HAP-1 (cell line): Measurements from ENCODE around the gene ADAR.

Source experiments
- DNase-seq, 2 experiments: peaks; one replicate each; pipeline ENCODE4 v3.0.0-alpha.2; 2016 to 2020; ENCODE audit warnings: low spot score in 2 of 2
- H3K27me3 ChIP-seq: fragments of 250-450 bp; sonication (Bioruptor Pico); 2 replicates; pipeline ENCODE4 v1.5.1; 2020; ENCODE audit warnings: low read depth, mild to moderate bottlenecking, moderate library complexity
- H3K36me3 ChIP-seq: fragments of 250-450 bp; sonication (Bioruptor Pico); replicated peaks from 2 replicates; pipeline ENCODE4 v1.5.1; 2020; ENCODE audit warnings: mild to moderate bottlenecking
- H3K4me1 ChIP-seq: fragments of 250-450 bp; sonication (Bioruptor Pico); 2 replicates; pipeline ENCODE4 v1.5.1; 2020; ENCODE audit warnings: mild to moderate bottlenecking
- H3K4me3 ChIP-seq: fragments of 250-450 bp; sonication (Bioruptor Pico); 2 replicates; pipeline ENCODE4 v1.5.1; 2020; ENCODE audit warnings: mild to moderate bottlenecking, moderate library complexity
- H3K9me3 ChIP-seq: fragments of 250-450 bp; sonication (Bioruptor Pico); 2 replicates; pipeline ENCODE4 v1.5.1; 2020; ENCODE audit warnings: mild to moderate bottlenecking, moderate library complexity
- in situ Hi-C: fragments of 300-500 bp; cut with MboI; formaldehyde crosslinking; loops from 3 replicates; pipeline ENCODE4 v1.14.3; 2020; ENCODE audit warnings: low sequenced_read_pairs, inconsistent platforms, mixed read lengths

ADAR gene

DNA sequence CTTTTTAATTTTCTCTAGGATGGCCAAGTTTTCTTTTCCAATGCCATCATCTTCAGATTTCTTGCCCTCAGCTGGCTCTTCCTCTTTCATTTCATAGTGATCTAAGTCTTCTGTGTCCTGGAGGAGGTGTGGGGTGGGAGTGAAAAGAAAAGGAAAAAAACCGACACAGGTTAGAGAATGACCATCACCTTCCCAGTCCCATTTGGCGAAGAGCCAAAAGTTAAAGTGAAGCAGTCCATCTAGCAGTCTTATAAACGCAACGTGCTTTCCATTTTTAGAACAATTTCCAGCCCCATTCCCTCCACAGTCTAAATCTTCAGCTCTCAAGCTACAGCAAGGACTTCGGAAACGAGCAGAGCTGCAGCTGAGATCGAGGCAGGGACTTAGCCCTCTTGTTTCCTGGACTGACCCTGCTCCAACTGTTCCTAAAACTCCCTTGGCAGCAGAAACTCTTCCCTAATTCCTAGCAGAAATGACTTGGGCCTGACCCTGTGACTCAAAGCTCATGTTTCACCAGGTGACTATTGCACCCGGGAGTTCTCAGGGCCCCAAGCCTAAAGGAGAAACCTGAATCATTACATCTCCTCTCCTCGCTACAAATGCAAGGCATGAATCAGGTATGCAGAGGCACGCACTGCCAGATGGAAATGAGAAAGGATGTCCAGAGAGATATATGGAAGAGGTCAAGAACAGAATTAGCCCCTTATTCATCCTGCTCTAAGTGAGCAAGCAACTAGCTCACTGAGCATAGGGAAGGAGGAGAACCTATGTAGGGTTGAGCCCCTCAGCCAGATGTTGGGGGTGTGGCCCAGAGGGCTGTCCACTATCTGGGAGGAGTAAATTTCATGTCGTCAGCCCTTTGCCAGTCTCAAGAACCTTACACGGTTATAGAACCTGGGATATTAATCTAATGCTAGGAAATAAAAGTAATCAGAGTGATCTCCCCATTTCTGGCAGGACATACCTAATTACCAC, 54.6 kb downstream of the ADAR start:
- Histone ChIP-seq H3K27me3 (no peaks in the 10 kb centered on the region), H3K4me1 (peaks cover 8% of the 10 kb centered on the region), H3K4me3 (no peak overlapping the region), H3K9me3 (no peaks in the 10 kb centered on the region), H3K36me3 (peaks cover 76% of the 10 kb centered on the region)
- in situ Hi-C loops: loop anchor here (5.0 kb wide), 1 partner anchor 71 kb away; no protein-coding TSS in a partner anchor
- no peak for DNase-seq

DNA sequence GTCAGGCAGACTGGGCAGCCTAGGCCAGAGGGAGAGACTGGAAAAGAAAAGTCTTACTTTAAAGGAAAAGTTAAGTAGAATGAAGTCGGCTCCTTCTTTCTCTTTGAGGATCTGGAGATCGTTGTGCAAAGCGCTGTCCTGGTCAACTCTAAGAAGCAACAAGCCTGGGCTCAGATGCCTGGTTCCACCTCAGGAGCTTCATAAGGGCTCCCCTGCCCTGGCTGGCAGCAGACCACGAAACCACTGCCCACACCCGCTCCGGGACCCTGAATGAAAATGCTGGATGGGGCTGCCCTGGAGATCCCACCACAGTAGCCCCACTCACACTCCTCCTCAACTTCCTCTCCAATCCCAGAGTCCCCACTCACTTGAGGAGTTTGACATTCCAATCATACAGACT, 56.0 kb downstream of the ADAR start:
- in situ Hi-C loops: loop anchor here (5.0 kb wide), 1 partner anchor 70 kb away; no protein-coding TSS in a partner anchor
- Histone ChIP-seq H3K4me3 (no peak overlapping the region), H3K9me3 (no peaks in the 10 kb centered on the region), H3K36me3 (peaks cover 76% of the 10 kb centered on the region), H3K27me3 (no peaks in the 10 kb centered on the region), H3K4me1 (peaks cover 8% of the 10 kb centered on the region)
- DNase-seq: no peak

DNA sequence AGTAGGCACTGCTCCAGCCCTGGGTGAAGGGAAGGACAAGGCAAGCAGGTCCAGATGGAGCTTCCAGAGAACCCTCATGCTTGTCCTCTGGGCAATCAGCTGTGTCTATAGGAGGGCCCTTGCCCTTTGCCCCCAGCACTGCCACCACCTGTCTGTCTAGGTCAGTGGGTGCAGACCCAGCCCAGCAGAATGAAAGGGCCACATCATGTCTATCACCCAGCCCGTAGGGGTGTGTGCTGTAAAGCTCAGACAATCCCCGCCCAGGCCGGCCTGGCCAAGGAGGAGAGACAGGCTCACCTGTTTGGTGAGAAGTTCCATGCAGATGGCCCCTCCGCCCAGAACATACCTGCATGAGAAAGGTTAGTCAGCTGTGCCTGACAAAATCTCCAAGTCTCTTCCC, 56.5 kb downstream of the ADAR start:
- peaks cover 76% of the 10 kb centered on the region for H3K36me3 ChIP-seq
- in situ Hi-C loops: loop anchor here (5.0 kb wide), 1 partner anchor 69 kb away; no protein-coding TSS in a partner anchor
- no peaks in the 10 kb centered on the region for H3K9me3 ChIP-seq
- H3K27me3 ChIP-seq: no peaks in the 10 kb centered on the region
- DNase-seq: no peak
- H3K4me1 ChIP-seq: peaks cover 4% of the 10 kb centered on the region
- H3K4me3 ChIP-seq: no peak overlapping the region

DNA sequence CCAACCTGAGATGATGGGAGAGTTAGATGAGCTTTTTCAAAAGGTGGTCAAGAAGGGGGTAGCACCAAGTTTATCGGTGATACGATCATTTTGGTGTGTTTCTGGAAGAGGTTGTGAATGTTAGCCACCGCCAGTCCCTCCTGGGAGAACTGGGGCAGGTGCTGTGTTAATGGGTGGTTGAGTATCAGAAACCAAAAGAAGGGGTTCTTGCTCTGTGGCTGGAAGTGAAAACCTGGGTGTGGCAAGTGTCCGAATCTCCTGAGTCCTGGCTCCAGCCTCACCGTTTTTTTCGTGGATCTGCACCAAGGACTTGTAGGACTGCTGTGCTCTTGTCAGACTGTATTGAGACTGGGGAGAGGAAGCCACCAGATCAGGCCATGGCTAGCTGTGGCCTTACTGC, 57.3 kb downstream of the ADAR start:
- no peaks in the 10 kb centered on the region for H3K9me3 ChIP-seq
- H3K27me3 ChIP-seq: no peaks in the 10 kb centered on the region
- H3K4me3 ChIP-seq: no peak overlapping the region
- peaks cover 70% of the 10 kb centered on the region for H3K36me3 ChIP-seq
- DNase-seq: no peak
- in situ Hi-C loops: loop anchor here (5.0 kb wide), 1 partner anchor 68 kb away; no protein-coding TSS in a partner anchor
- no peaks in the 10 kb centered on the region for H3K4me1 ChIP-seq

DNA sequence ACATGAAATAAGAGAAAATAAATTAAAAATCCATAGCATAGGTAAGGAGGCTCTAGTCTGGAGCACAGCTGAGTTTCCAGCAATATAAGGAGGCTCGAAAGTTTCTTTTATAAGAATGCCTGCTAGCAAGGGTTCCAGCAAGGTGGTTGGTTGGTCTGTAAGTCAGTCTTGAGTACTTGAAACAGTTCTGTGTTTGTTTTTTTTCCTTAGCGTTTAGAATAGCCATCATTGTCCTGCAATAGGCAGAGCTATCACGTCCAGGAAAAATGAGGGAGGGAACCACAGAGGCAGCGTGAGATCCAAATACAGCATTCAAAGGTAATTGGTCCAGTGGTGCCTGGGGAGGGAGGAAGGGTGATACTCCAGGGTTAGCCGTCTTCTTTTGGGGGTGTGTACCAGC, 57.9 kb downstream of the ADAR start:
- Histone ChIP-seq H3K4me3 (no peak overlapping the region), H3K27me3 (no peaks in the 10 kb centered on the region), H3K36me3 (peaks cover 65% of the 10 kb centered on the region), H3K9me3 (no peaks in the 10 kb centered on the region), H3K4me1 (no peaks in the 10 kb centered on the region)
- DNase-seq: no peak
- in situ Hi-C loops: loop anchor here (5.0 kb wide), 1 partner anchor 68 kb away; no protein-coding TSS in a partner anchor

DNA sequence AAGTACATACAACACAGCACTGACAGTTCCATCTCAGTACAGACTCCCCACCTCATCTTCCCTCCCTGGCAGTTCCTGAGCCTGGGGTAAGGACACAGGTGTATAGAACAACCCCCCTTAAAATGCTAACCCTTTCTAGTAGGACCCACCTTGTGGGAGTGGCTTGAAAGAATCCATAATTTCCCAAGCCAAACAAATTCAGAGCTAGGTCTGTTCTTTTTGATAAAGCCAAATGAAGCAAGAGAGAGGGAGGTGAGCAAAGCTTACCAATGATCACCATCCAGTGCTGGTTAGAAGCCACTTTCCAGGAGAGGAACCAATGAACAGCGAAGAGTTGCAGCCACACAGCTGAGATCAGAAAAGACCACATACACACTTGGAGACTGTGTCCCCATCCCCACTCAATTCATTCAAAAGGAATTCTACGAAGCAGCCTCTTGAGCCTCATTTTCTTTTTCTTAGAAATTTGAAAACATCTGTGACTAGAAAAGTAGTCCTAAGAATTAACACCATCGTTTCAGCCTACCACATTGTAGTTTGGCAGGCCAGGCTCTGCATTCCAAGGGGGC, 58.7 kb downstream of the ADAR start:
- Histone ChIP-seq H3K27me3 (no peaks in the 10 kb centered on the region), H3K4me1 (no peaks in the 10 kb centered on the region), H3K36me3 (peaks cover 57% of the 10 kb centered on the region), H3K4me3 (no peak overlapping the region), H3K9me3 (no peaks in the 10 kb centered on the region)
- DNase-seq: no peak
- in situ Hi-C loops: no loop called here

DNA sequence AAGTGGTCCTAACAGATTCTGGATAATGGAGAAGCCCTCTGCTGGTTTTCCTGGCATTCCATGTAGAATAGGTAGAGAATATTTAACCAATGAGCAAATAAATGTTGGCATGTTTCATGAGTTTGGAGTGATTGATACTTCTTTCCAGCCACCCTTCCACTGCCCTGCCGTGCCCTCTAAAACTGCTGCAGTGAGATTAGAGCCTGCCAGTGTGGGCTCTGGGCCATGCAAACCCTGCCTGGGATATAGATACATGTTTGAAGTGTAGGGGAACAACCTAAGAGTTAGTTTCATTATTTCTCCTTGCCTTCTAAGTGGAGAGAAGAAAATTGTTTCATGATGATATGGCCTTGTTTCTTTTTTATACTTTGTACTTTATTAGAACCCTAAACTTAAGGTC, 60.0 kb downstream of the ADAR start:
- no peaks in the 10 kb centered on the region for H3K9me3 ChIP-seq
- H3K36me3 ChIP-seq: peaks cover 44% of the 10 kb centered on the region
- DNase-seq: no peak
- H3K4me1 ChIP-seq: no peaks in the 10 kb centered on the region
- H3K27me3 ChIP-seq: no peaks in the 10 kb centered on the region
- H3K4me3 ChIP-seq: no peak overlapping the region
- in situ Hi-C loops: no loop called here

DNA sequence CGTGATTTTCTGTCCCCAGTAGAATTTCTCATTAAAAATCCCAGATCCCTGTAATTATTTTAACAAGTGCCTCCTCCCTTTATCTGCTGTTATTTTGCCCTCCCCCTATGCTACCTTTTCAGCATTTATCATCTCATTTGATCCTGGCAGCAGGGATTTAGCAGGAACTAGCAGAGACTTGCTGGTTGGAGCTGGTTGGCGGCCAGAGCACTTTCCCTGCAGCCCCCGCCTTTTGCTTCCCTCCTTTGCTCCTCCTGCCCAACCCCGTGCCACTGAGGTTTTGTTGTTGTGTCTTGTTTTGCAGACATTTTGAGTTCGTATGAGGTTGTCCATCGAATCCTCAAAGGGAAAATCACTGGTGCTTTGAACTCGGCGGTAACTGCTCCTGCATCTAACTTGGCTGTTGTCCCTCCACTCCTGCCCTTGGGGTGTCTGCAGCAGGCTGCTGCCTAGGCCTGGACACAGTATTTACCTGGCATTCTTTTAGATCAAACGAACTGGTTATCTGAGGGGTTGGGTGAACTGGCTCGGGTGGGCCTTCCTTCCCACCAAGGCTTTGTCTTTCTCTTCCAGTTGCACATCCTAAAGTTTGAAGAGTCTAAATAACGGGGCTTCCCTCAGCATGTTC, 60.8 kb downstream of the ADAR start:
- in situ Hi-C loops: no loop called here
- H3K9me3 ChIP-seq: no peaks in the 10 kb centered on the region
- H3K36me3 ChIP-seq: peaks cover 36% of the 10 kb centered on the region
- no peaks in the 10 kb centered on the region; the same call in 1 of the 2 replicates for H3K27me3 ChIP-seq
- no peaks in the 10 kb centered on the region for H3K4me1 ChIP-seq
- no peak for DNase-seq
- no peak overlapping the region for H3K4me3 ChIP-seq

DNA sequence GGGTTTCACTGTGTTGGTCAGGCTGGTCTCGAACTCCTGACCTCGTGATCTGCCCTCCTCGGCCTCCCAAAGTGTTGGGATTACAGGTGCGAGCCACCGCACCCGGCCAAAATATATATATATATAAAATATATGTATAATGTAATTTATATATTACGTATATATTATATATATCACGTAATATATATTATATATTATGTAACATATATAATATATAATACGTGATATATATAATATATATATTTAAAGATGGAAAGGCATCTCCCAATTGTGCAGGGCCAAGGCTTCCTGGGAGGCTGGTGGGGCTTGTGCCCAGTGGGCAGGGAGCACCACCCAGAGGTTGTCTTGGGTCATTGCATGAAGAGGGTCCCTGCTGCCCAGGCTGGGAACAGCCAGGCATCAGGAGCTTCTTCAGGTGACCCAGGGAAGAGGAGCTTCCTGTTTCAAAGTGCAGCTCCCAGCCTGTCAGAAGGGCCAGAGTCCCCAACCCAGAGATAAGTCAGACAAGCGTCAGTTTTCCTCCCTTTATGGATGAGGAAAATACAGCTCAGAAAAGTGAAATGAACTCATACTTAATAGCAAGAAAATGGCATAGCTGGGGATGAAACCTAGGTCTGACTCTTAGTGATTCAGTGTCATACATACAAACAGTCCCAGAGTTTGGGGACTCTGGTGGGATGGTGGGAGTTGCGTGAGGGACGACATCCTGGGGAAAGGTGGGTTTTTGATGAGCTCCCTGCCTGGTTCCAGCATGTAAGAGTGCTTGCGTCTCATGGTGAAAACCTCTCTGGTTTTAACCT, 61.5 kb downstream of the ADAR start:
- Histone ChIP-seq H3K4me1 (no peaks in the 10 kb centered on the region), H3K4me3 (no peak overlapping the region), H3K9me3 (no peaks in the 10 kb centered on the region), H3K27me3 (peaks cover under 1% of the 10 kb centered on the region; the same call in 1 of the 2 replicates), H3K36me3 (peaks cover 29% of the 10 kb centered on the region)
- in situ Hi-C loops: no loop called here
- peak; percentile 45 to 77 for DNase-seq

DNA sequence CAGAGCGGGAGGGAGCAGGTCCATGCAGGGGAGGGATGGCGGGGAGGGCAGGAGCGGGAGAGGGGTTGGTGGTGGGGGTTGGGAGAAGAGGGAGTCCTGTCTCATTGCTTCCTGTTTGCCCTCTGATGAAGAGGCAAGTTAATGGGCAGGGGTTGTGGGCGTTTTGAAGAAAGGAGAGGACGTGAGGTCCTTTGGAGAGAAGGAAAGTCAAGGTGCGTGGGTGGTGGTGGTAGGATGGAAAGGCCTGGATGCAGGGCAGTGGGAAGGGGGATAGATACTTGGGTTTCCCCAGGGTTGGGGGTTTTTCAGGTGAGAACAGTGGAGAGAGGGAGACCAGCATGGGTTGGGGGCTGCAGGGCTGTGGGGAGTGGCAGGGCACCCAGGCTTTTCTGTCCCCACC, 66.8 kb downstream of the ADAR start:
- Histone ChIP-seq H3K27me3 (peaks cover 5% of the 10 kb centered on the region; the same call in 1 of the 2 replicates), H3K4me1 (no peaks in the 10 kb centered on the region), H3K4me3 (no peak overlapping the region), H3K9me3 (no peaks in the 10 kb centered on the region), H3K36me3 (no peaks in the 10 kb centered on the region)
- DNase-seq: no peak
- in situ Hi-C loops: no loop called here

DNA sequence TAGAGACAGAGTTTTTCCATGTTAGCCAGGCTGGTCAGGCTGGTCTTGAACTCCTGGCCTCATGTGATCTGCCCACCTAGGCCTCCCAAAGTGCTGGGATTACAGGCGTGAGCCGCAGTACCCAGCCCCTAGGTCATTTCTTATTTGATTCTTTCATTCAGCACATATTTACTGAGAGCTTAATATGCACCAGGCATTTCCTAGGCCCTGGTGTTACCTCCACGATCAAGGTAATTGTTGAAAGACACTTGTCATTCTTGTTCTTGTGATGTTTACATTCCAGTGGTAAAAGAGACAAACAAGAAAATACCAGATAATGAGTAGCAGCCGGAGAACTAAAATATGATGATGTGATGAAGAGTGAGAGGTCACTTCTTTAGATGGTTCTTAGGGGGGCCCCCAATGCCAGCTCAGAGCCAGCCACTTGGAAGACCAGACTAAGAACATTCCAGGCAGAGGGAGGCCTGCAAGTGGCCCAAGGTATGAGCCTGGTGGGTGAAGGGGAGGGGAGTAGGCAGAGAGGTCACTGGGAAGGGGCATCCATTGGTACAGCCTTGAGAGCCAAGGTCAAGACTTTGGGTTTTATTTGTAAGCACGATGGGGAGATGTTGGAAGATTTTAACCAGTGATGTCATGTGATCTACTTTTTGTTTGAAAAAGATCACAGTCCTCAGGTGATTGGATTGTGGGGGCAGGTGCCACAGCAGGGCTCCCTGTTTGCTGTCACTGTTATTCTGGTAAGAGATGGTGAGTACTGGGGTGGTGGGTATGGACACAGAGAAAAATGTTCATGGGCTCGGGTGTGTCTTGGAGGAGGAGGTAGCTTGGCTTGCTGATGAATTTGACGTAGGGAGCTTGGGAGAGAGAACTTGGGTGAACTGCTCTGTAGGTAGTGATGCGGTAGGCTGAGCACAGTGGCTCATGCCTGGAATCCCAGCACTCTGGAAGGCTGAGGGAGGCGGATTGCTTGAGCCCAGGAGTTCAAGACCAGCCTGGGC, 68.2 kb downstream of the ADAR start:
- in situ Hi-C loops: no loop called here

DNA sequence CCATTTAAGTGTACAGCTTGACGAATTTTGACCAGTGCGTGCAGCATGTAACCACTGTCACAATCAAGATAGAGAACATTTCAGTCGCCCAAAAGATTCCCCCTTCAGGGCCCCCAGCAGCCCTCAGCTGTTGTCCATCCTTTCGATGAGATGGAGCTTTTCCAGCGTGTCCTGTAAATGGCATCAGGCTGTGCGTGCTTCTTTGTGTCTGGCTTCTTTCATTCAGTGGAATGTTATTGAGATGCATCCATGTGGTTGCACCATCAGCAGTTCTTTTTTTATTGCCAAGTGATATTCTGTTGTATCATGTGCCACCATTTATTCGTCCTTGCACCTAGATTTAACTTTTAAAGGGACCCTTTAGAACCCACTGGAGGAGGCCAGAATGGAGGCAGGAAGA, 71.4 kb downstream of the ADAR start:
- H3K27me3 ChIP-seq: peaks cover 5% of the 10 kb centered on the region; the same call in 1 of the 2 replicates
- no peak for DNase-seq
- in situ Hi-C loops: no loop called here
- H3K9me3 ChIP-seq: no peaks in the 10 kb centered on the region
- H3K4me1 ChIP-seq: no peaks in the 10 kb centered on the region
- H3K4me3 ChIP-seq: no peak overlapping the region
- no peaks in the 10 kb centered on the region for H3K36me3 ChIP-seq

More for the DNA sequence above, 68.2 kb downstream of the ADAR start:
- DNase-seq: no peak
- no peaks in the 10 kb centered on the region for H3K4me1 ChIP-seq
- peaks cover 5% of the 10 kb centered on the region; the same call in 1 of the 2 replicates for H3K27me3 ChIP-seq
- no peaks in the 10 kb centered on the region for H3K36me3 ChIP-seq
- H3K4me3 ChIP-seq: no peak overlapping the region
- H3K9me3 ChIP-seq: no peaks in the 10 kb centered on the region
